ENCODE data around the gene KIF21A. TPM values are rescaled to one million over a fixed set of nuclear protein-coding genes. Genes with fewer than 3 reads are reported as not detected.

Gene KIF21A
- polyA plus RNA-seq, 5 donors, result 10.1 to 16.2 (median 15.8) TPM

- DNase-seq, result no peak
Observed at GRCh38 chr12:39440781-39441180, 2.1 kb downstream of the KIF21A start.

- no peak for DNase-seq
Observed at GRCh38 chr12:39440101-39440500, 2.8 kb downstream of the KIF21A start.

GRCh38 chr12:39435531-39435930 lies 7.4 kb downstream of the KIF21A start:
- DNase-seq, result no peak

- no peak for DNase-seq
Observed at GRCh38 chr12:39431797-39432196, 11.1 kb downstream of the KIF21A start.

- DNase-seq, result no peak
Observed at GRCh38 chr12:39431002-39431796, 11.7 kb downstream of the KIF21A start.

- no peak for DNase-seq
Observed at GRCh38 chr12:39429809-39430208, 13.1 kb downstream of the KIF21A start.

- no peak for DNase-seq
Observed at GRCh38 chr12:39427360-39427808, 15.5 kb downstream of the KIF21A start.

GRCh38 chr12:39426636-39427240 lies 16.2 kb downstream of the KIF21A start:
- DNase-seq, result no peak

GRCh38 chr12:39420043-39420442 lies 22.9 kb downstream of the KIF21A start:
- no peak for DNase-seq

GRCh38 chr12:39419471-39419870 lies 23.4 kb downstream of the KIF21A start:
- DNase-seq, result no peak

GRCh38 chr12:39417916-39418315 lies 25.0 kb downstream of the KIF21A start:
- DNase-seq, result no peak

GRCh38 chr12:39413836-39414771 lies 28.8 kb downstream of the KIF21A start:
- DNase-seq, result no peak

GRCh38 chr12:39412210-39412609 lies 30.7 kb downstream of the KIF21A start:
- no peak for DNase-seq

- DNase-seq, result no peak
Observed at GRCh38 chr12:39406262-39406661, 36.7 kb downstream of the KIF21A start.

- DNase-seq, result no peak
Observed at GRCh38 chr12:39405580-39405979, 37.3 kb downstream of the KIF21A start.

GRCh38 chr12:39404000-39404399 lies 38.9 kb downstream of the KIF21A start:
- no peak for DNase-seq

- no peak for DNase-seq
Observed at GRCh38 chr12:39403376-39403775, 39.5 kb downstream of the KIF21A start.

- no peak for DNase-seq
Observed at GRCh38 chr12:39402922-39403321, 40.0 kb downstream of the KIF21A start.

- DNase-seq, result no peak
Observed at GRCh38 chr12:39401459-39401858, 41.5 kb downstream of the KIF21A start.

GRCh38 chr12:39395866-39396265 lies 47.1 kb downstream of the KIF21A start:
- DNase-seq, result no peak

- no peak for DNase-seq
Observed at GRCh38 chr12:39393890-39394289, 49.0 kb downstream of the KIF21A start.

- no peak for DNase-seq
Observed at GRCh38 chr12:39393179-39393578, 49.7 kb downstream of the KIF21A start.

Data from right lung (tissue), 5 donors.